ENCODE data around the gene ITPR1.

ITPR1 gene

DNA sequence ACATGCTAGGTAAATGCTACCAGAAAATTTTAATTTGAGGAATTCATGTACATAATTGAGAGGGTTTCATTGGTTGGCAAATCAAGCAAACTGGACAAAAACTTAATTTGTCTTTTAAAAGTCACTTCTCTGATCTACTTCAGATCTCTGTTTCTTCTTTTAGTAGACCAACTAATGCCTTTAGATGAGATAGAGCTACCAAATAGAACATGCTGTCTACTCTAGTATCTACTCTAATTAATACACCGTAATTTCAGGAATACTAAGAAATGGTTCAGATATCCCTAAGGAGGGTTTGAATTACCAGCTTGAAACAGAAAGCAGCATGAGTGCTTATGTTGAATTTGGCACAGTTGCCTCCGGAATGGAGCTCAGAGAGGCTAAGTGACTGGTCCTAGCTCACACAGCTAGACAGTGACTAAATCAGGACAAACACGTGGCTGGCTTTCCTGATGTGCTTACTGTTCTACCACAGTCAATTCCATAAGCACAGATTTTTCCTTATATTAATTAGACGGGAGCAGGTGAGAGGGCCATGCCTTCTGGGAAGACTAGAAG, 225.1 kb downstream of the ITPR1 start:
- H3K4me3 ChIP-seq (ENCODE audit: control insufficient read depth, low read depth, low read length), result no peak overlapping the region
- DNase-seq (ENCODE audit: low read depth), result no peak
- no peak for TF ChIP-seq CTCF (conservative IDR thresholded peaks at IDR 0.05; ENCODE audit: control insufficient read depth, insufficient read depth, low read depth, low read length)

- H3K4me3 ChIP-seq (ENCODE audit: control insufficient read depth, low read depth, low read length), result no peak overlapping the region
- TF ChIP-seq CTCF (conservative IDR thresholded peaks at IDR 0.05; ENCODE audit: control insufficient read depth, insufficient read depth, low read depth, low read length), result no peak
- DNase-seq (ENCODE audit: low read depth), result no peak
Observed at GRCh38 chr3:4719046-4719501, 225.9 kb downstream of the ITPR1 start.

DNA sequence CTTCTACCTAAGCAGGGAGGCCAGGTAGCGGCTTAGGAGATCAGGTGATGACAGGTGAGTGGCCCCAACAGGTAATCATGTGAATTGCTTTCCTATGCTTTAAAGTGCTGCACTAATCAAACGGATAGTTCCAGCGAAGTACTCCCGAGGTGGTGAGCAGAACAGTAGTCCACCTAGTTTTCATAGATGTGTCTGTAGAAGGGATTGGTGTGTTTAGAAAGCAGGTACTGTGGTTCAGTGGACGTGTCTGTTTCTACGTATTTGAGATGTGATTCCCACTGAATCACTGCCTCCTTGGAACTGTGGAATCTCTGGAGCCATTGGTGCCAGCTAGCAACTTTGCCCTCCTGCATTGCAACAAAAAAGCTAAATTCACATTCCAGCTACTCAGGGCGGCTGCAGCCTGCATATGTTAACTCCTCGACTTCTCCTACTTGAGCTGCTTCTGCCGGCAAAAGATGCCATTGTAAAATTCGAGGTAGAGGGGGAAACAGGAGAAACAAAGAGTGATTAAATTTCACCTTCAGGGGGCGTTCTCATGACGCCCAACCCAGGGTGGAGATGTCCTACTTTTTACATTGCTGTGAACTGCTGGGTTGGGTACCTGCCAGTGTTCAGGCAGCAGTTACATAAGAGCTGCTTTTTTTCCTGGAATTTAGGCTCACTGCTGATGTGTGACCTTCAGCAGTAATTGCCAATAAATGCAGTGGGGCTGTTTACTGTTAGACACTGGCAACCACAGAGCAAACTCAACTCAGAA, 227.3 kb downstream of the ITPR1 start:
- TF ChIP-seq CTCF (conservative IDR thresholded peaks at IDR 0.05; ENCODE audit: control insufficient read depth, insufficient read depth, low read depth, low read length), result peak; percentile 56
- peak; percentile 86 for DNase-seq (ENCODE audit: low read depth)
- no peak overlapping the region for H3K4me3 ChIP-seq (ENCODE audit: control insufficient read depth, low read depth, low read length)

GRCh38 chr3:4721511-4721911, 228.4 kb downstream of the ITPR1 start:
- H3K4me3 ChIP-seq (ENCODE audit: control insufficient read depth, low read depth, low read length), result no peak overlapping the region
- no peak for TF ChIP-seq CTCF (conservative IDR thresholded peaks at IDR 0.05; ENCODE audit: control insufficient read depth, insufficient read depth, low read depth, low read length)
- DNase-seq (ENCODE audit: low read depth), result peak; percentile 77

DNA sequence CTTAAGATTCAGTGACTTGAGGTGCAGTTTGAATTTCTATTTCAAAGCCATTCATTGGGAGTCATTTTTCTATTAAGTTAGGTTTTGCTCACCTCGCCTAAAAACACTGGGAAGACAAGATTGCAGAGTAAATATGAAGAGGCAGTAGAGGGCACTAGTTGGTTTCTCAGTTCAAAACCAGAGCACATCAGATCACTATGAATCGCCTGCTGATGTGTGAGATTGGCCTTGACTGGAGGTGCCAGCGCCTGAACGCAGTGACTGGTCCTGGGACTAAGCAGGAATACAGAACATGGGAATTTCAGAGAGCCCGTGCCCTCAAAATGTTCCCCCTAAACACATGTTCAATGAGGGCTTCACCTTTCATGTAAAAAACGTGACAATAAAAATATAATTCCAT, 229.0 kb downstream of the ITPR1 start:
- DNase-seq (ENCODE audit: low read depth), result peak; percentile 85
- peak; percentile 67 for TF ChIP-seq CTCF (conservative IDR thresholded peaks at IDR 0.05; ENCODE audit: control insufficient read depth, insufficient read depth, low read depth, low read length)
- no peak overlapping the region for H3K4me3 ChIP-seq (ENCODE audit: control insufficient read depth, low read depth, low read length)

- TF ChIP-seq CTCF (conservative IDR thresholded peaks at IDR 0.05; ENCODE audit: control insufficient read depth, insufficient read depth, low read depth, low read length), result no peak
- H3K4me3 ChIP-seq (ENCODE audit: control insufficient read depth, low read depth, low read length), result no peak overlapping the region
- no peak for DNase-seq (ENCODE audit: low read depth)
Observed at GRCh38 chr3:4724051-4724629, 231.0 kb downstream of the ITPR1 start.
